HG03060 (cell line): ENCODE results near the gene MIB1.
"Not testable (repeated sequence)": the region's sequence is repeated elsewhere in the genome, so short reads cannot be mapped to it uniquely, and the experiment has no call there.

ENCODE experiments used
- ATAC-seq: cut with Tn5 transposase; IDR thresholded peaks from one replicate; pipeline ENCODE4 v1.9.1; 2021; ENCODE audit warnings: low read depth, moderate number of reproducible peaks; ENCODE audit not compliant: unreplicated experiment

MIB1 gene

GRCh38 chr18:21740538-21741311 lies at the start of gene MIB1:
TSS of gene MIB1 (plus strand) at chr18:21740792. CDS start at chr18:21741584, 792 bp downstream.
- ATAC-seq, result peak; percentile 90

DNA sequence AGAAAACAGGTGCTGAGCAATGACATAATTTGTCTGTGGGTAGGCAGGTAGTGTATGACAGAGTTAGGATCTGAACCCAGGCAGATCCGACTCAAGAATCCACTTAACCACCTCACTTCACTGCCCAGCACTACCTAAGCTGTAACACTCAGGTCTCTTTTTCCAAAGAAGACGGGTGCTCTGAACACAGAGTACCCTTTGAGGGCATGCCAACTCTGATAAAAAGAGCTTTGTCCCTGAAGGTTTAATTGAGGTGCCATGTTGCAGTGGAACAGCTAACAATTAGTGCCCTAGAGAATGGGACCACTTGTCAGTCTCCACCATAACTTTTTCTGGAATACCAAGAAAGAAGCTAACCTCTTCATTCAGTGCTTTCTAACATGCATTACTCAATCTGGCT lies 47.3 kb upstream of the MIB1 start:
- ATAC-seq, result no peak

DNA sequence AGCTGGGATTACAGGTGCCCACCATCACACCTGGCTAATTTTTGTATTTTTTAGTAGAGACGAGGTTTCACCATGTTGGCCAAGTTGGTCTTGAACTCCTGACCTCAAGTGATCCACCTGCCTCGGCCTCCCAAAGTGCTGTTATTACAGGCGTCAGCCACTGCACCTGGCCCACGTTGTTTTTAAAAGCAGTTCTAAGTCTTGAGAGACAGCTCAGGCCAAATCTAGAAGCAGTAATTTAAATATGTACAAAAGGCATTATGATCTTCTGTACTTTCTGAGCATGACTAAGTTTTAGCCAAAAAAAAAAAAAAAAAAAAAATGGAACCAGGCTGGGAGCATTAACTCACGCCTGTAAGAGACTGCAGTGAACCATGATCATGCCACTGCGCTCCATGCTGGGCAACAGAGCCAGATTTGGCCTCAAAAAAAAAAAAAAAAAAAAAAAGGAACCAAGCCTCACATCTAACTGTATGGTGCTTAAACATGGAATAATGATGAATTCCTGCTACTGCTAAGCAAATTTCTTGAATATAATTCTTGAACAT lies 40.0 kb upstream of the MIB1 start:
- ATAC-seq, result no peak

DNA sequence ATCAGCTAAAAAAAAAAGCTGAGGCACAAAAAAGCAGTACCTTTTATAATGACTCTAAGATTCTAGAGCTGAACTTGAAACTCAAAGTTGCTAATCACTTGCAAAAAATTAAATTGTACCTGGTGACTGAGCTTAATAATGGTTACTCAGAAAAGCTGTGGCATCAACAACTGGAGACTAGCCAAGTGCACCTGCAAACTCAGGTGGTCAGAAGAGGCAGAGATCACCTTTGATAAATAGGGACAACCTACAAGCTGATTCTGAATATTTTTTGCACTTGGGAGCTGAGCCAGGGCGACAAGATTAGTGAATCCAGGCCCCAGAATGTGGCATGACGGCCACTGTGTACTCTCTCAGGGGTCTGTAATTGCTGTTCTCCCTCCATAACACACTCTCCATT lies 39.0 kb upstream of the MIB1 start:
- no peak for ATAC-seq

DNA sequence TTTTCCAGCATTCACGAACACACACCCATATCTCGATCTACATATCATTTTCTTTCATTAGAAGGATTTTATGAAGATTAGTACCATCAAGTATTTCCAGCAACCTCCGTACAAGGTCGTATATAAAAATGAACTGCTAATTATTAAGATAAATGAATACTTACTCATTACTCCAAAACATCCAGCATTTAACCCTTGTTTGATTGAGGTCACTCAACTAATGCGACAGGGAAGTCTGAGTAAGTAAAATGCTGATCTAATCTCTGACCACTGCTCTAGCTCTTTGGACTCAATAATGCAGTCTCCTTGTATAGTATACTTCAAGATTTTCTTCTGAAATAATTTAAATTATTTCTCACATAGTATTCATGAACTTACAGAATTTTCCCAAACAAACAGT lies 38.0 kb upstream of the MIB1 start:
- no peak for ATAC-seq

DNA sequence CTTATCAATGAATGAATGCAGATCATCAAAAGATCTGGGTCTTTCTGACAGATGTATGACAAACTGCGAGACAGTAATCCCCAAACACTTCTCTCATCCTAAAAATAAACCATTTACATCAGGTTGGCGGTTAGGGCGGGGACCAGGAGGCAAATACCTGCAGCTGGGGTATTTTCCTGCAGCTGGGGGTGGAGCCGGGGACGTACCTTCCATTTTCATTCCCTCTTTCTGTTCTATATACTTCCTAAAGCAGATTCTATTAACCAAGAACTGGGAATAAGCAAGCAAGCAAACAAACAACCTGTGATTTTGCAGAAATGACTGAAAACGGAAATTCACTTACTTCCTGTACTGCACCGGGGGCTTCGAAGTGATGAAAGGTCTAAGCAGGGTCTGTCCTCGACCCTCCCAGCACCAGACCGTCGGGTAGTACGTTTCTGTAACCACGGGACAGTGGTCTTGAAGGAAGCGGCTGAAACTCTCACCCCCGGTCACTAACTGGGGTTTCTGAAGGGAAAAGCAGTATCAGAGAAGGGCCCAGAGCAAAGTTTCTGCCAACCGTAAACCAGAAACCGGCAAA lies 37.3 kb upstream of the MIB1 start:
- no peak for ATAC-seq

DNA sequence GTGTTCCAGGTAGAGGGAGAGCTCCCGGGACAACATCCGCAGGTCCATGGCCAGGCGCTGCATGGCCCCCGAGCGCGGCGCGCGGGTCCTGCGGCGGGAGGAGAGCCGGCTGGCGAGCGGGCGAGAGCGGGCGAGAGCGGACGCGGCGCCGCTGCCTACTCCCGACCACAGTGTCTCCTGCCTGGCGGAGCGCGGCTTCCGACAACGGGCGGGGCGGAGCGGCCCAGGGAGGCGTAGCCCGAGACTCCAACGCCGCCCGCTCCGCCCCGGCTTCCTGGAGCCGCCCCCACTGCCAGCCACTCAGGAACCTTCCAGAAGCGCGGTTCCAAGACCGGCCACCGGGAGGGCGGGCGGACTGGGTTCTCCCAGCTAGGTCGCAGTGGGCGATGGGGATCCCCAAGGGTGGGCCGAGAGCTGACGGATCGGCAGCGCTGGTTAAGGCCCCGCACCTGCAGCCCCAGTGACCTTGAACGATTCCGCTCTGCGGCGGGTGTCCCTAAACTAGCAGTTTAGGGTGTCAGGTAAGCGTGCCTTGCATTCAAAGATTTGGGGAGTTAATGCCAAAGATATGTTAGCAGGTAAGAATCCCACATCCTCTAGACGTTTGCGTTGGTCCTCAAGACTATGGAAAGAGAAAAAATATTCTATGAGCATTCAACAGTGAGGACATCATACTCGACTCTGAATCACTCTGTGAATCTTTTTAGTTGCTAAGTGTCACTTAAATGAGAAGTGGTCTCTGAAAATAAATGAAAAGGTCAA lies 35.8 kb upstream of the MIB1 start, which contains the start of gene ABHD3:
Gene ABHD3, minus strand, starts transcription at position 172 of the 762 bp plus-strand sequence. Its CDS starts 109 bp downstream, at position 63.
- ATAC-seq, result peak; percentile 67

DNA sequence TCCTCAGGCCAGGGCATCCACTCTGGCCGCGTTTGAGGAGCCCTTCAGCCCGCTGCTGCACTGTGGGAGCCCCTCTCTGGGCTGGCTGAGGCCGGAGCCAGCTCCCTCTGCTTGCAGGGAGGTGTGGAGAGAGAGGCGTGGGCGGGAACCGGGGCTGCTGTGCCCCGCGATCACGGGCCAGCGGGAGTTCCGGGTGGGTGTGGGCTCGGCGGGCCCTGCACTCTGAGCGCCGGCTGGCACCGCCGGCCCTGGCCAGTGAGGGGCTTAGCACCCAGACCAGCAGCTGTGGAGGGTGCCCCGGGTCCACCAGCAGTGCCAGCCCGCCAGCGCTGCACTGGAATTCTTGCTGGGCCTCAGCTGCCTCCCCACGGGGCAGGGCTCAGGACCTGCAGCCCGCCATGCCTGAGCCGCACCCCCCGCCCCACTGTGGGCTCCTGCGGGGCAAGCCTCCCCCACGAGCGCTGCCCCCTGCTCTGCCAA lies 34.2 kb upstream of the MIB1 start:
- ATAC-seq, result no peak

DNA sequence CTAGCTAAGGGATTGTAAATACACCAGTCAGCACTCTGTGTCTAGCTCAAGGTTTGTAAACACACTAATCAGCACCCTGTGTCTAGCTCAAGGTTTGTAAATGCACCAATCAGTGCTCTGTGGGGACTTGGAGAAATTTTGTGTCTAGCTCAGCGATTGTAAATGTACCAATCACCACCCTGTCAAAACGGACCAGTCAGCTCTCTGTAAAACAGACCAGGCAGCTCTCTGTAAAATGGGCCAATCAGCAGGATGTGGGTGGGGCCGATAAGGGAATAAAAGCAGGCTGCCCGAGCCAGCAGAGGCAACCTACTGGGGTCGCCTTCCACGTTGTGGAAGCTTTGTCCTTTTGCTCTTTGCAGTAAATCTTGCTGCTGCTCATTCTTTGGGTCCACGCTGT lies 33.5 kb upstream of the MIB1 start:
- not testable (repeated sequence) for ATAC-seq

DNA sequence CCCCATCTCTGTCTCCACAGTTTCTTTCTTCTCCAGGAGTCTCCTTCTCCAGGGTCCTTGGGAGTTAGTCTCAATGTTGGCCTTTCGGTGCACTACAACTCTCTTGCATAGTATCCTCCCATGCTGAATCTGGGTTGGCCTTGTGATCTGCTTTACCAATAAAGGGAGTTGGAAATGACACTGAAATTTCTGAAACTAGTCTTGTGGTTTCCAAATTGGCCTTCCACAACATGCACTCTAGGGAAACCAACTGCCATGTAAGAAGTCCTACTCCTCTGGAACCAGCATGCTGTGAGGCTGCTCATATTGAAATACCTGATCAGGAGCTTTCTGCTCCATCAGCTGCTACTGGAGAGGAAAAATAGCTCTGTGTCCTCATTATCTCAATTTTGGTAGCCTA lies 26.1 kb upstream of the MIB1 start:
- no peak for ATAC-seq

- ATAC-seq, result no peak
Measured at GRCh38 chr18:21722687-21723086, 17.9 kb upstream of the MIB1 start.

- ATAC-seq, result no peak
Measured at GRCh38 chr18:21725201-21725600, 15.4 kb upstream of the MIB1 start.

DNA sequence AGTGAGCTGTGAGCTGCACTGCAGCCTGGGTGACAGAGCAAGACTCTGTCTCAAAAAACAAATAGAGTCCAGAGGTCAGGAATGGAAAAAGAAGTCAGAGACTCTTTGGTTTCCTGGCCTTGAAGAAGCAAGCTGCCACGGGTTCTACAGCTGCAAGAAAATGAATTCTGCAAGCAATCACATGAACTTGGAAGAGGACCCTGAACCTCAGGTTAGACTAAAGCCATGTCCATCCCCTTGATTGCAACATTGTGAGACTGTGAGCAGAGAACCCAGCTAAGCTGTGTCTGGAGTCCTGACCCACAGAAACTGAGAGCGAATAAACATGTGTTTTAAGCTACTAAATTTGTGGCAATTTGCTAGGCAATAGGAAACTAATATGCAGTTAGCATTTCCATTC lies 12.9 kb upstream of the MIB1 start:
- no peak for ATAC-seq

GRCh38 chr18:21733011-21733410 lies 7.6 kb upstream of the MIB1 start:
- ATAC-seq, result no peak

GRCh38 chr18:21735452-21736015 lies 5.1 kb upstream of the MIB1 start:
- no peak for ATAC-seq

- ATAC-seq, result not testable (repeated sequence)
Measured at GRCh38 chr18:21736926-21737325, 3.7 kb upstream of the MIB1 start.

GRCh38 chr18:21739604-21740537 lies 721 bp upstream of the MIB1 start:
- peak; percentile 19 for ATAC-seq

- no peak for ATAC-seq
Measured at GRCh38 chr18:21741312-21741561, 645 bp downstream of the MIB1 start.

DNA sequence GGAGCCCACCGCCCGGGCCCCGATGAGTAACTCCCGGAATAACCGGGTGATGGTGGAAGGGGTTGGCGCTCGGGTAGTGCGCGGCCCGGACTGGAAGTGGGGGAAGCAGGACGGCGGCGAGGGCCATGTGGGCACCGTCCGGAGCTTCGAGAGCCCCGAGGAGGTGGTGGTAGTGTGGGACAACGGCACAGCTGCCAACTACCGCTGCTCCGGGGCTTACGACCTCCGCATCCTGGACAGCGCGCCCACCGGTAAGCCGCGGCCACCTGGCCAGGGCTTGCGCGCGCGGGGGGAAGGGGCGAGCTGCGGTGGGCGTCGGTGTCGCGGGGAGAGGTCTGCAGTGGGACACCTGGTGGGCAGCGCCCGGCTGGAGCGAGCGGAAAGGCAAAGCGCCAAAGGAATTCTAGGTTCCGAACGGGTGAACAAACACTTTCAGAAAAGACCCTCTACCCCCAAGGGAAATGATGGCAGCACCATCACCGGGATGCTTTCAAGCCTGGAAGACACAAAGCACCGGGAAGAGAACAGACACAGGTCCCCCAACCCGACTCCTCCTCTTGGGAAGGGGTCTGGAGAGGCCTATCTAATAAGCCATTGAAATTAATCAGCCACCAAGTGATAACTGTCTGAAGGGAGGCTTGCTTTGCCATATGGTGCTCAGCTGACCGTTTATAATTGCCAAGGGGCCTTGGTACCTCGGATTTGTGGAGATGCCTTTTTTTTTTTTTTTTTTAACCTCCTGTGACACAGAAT lies 1.1 kb downstream of the MIB1 start:
- no peak for ATAC-seq
